NCI-H128 (cell line): ENCODE results near the gene PLAGL1.
"Not testable (repeated sequence)": the region's sequence is repeated elsewhere in the genome, so short reads cannot be mapped to it uniquely, and the experiment has no call there.

Experiments used
- DNase-seq: peaks from one replicate; lab custom pipeline; 2025; ENCODE audit not compliant: unreplicated experiment; lab: John Stamatoyannopoulos, UW

Gene PLAGL1

GRCh38 chr6:144008120-144008811, at the start of gene PLAGL1:
PLAGL1 (minus strand) TSS chr6:144008259; CDS start chr6:143948136, 60,123 bp downstream.
- DNase-seq, result no peak

GRCh38 chr6:144055121-144055931, 47.3 kb upstream of the PLAGL1 start:
- no peak for DNase-seq

- no peak for DNase-seq
Observed at GRCh38 chr6:144053601-144054000, 45.5 kb upstream of the PLAGL1 start.

- no peak for DNase-seq
Observed at GRCh38 chr6:144052488-144052887, 44.4 kb upstream of the PLAGL1 start.

- DNase-seq, result no peak
Observed at GRCh38 chr6:144049386-144049785, 41.3 kb upstream of the PLAGL1 start.

GRCh38 chr6:144047688-144048087, 39.6 kb upstream of the PLAGL1 start:
- DNase-seq, result no peak

GRCh38 chr6:144046672-144047071, 38.6 kb upstream of the PLAGL1 start:
- DNase-seq, result not testable (repeated sequence)

GRCh38 chr6:144044989-144045388, 36.9 kb upstream of the PLAGL1 start:
- not testable (repeated sequence) for DNase-seq

- no peak for DNase-seq
Observed at GRCh38 chr6:144036835-144037195, 28.8 kb upstream of the PLAGL1 start.

- DNase-seq, result no peak
Observed at GRCh38 chr6:144036064-144036834, 28.2 kb upstream of the PLAGL1 start.

- no peak for DNase-seq
Observed at GRCh38 chr6:144035416-144035815, 27.4 kb upstream of the PLAGL1 start.

GRCh38 chr6:144033816-144034735, 26.0 kb upstream of the PLAGL1 start:
- no peak for DNase-seq

- no peak for DNase-seq
Observed at GRCh38 chr6:144029452-144029851, 21.4 kb upstream of the PLAGL1 start.

- DNase-seq, result no peak
Observed at GRCh38 chr6:144027932-144028587, 20.0 kb upstream of the PLAGL1 start.

GRCh38 chr6:144023216-144023615, 15.2 kb upstream of the PLAGL1 start:
- DNase-seq, result no peak

- no peak for DNase-seq
Observed at GRCh38 chr6:144019929-144020328, 11.9 kb upstream of the PLAGL1 start.

GRCh38 chr6:144017166-144018094, 9.4 kb upstream of the PLAGL1 start:
- no peak for DNase-seq

- DNase-seq, result peak; percentile 63
Observed at GRCh38 chr6:144013486-144013909, 5.4 kb upstream of the PLAGL1 start.

GRCh38 chr6:144012534-144012933, 4.5 kb upstream of the PLAGL1 start:
- DNase-seq, result no peak
